Measurements from ENCODE around the gene FREM2.

Gene FREM2

DNA sequence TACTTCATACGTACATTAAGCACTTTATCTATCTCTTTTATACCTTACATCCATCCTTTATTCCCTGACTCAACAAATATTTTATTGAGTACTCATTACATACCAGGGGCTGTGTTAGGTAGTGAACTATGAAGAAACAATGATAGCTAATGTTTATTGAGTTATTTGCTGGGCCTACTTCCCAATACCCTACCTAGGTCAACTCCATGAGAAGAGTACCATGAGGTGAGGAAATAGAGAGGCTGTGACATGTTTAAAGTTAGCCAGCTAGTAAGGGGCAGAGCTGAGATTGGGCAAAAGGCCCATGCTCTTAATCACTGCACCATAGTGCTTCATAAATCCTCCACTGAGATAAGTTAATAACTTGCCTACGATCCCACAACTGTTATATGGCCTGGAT lies 79.9 kb downstream of the FREM2 start:
- Histone ChIP-seq H2AFZ (ENCODE audit: low read depth, low read length, severe bottlenecking) (no peak overlapping the region), H3K27me3 (ENCODE audit: low read length) (no peaks in the 10 kb centered on the region), H3K9me3 (ENCODE audit: insufficient read depth, low read length) (no peaks in the 10 kb centered on the region), H3K27ac (ENCODE audit: low read depth, low read length) (no peak overlapping the region), H3K36me3 (ENCODE audit: low read length) (no peaks in the 10 kb centered on the region), H3K9me2 (replicated peaks; ENCODE audit: insufficient read depth, low read length) (no peaks in the 10 kb centered on the region), H3K9ac (ENCODE audit: low read length) (no peak overlapping the region), H4K20me1 (ENCODE audit: low read depth, low read length) (no peaks in the 10 kb centered on the region), H3K4me3 (ENCODE audit: insufficient read depth, low read length, poor library complexity, severe bottlenecking) (no peak overlapping the region), H3K79me2 (ENCODE audit: insufficient read depth, low read length) (no peaks in the 10 kb centered on the region), H3K4me2 (ENCODE audit: low read depth, low read length, poor library complexity, severe bottlenecking) (no peak overlapping the region), H3F3A (ENCODE audit: insufficient read depth) (no peaks in the 10 kb centered on the region)
- no peak for TF ChIP-seq EZH2phosphoT487 (conservative IDR thresholded peaks at IDR 0.05; ENCODE audit: low read length)
- TF ChIP-seq, protein P1, sequence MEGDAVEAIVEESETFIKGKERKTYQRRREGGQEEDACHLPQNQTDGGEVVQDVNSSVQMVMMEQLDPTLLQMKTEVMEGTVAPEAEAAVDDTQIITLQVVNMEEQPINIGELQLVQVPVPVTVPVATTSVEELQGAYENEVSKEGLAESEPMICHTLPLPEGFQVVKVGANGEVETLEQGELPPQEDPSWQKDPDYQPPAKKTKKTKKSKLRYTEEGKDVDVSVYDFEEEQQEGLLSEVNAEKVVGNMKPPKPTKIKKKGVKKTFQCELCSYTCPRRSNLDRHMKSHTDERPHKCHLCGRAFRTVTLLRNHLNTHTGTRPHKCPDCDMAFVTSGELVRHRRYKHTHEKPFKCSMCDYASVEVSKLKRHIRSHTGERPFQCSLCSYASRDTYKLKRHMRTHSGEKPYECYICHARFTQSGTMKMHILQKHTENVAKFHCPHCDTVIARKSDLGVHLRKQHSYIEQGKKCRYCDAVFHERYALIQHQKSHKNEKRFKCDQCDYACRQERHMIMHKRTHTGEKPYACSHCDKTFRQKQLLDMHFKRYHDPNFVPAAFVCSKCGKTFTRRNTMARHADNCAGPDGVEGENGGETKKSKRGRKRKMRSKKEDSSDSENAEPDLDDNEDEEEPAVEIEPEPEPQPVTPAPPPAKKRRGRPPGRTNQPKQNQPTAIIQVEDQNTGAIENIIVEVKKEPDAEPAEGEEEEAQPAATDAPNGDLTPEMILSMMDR (IDR thresholded peaks at IDR 0.05; ENCODE audit: insufficient read depth, low read length, poor library complexity, severe bottlenecking) = no peak

DNA sequence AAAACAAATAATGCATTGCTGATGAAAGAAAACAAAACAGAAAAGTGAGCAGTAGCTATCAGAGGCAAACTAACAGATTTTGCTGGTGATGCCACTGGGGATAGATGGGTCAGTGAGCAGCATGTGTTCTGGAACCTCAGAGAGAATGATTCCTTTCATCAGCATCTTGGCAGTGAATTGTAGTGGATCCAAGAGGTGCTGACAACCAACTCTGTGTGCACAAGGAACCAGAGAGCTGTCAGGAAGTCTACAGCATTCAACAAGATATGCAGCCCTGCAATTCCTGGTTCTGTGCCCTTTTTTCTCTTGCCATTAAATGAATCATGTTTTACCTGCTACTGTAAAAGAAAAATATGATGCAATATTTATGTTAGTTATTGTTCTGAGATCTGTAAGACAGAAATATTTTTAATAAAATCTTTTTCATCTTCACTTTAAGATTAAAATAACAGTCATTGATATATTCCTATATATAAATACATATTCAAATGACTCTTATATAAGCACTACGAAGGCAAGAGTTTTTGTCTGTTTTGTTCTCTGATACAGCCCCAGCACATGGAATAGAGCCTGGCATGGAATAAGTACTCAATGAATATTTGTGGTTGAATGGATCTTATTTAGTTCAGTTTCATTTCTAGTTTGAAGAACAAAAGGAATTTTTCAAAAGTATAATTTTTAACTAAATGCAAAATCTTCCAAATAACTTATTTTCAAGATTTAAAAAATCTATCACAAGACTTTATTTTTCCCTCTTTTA lies 80.8 kb downstream of the FREM2 start:
- Histone ChIP-seq H3K27me3 (ENCODE audit: low read length) (no peaks in the 10 kb centered on the region), H3K4me3 (ENCODE audit: insufficient read depth, low read length, poor library complexity, severe bottlenecking) (no peak overlapping the region), H4K20me1 (ENCODE audit: low read depth, low read length) (no peaks in the 10 kb centered on the region), H2AFZ (ENCODE audit: low read depth, low read length, severe bottlenecking) (no peak overlapping the region), H3K36me3 (ENCODE audit: low read length) (no peaks in the 10 kb centered on the region), H3K9me3 (ENCODE audit: insufficient read depth, low read length) (no peaks in the 10 kb centered on the region), H3K9me2 (replicated peaks; ENCODE audit: insufficient read depth, low read length) (no peaks in the 10 kb centered on the region), H3F3A (ENCODE audit: insufficient read depth) (no peaks in the 10 kb centered on the region), H3K4me2 (ENCODE audit: low read depth, low read length, poor library complexity, severe bottlenecking) (no peak overlapping the region), H3K79me2 (ENCODE audit: insufficient read depth, low read length) (no peaks in the 10 kb centered on the region), H3K27ac (ENCODE audit: low read depth, low read length) (no peak overlapping the region), H3K9ac (ENCODE audit: low read length) (no peak overlapping the region)
- TF ChIP-seq, protein P1 (IDR thresholded peaks at IDR 0.05; ENCODE audit: insufficient read depth, low read length, poor library complexity, severe bottlenecking) = no peak
- TF ChIP-seq EZH2phosphoT487 (conservative IDR thresholded peaks at IDR 0.05; ENCODE audit: low read length) = no peak

DNA sequence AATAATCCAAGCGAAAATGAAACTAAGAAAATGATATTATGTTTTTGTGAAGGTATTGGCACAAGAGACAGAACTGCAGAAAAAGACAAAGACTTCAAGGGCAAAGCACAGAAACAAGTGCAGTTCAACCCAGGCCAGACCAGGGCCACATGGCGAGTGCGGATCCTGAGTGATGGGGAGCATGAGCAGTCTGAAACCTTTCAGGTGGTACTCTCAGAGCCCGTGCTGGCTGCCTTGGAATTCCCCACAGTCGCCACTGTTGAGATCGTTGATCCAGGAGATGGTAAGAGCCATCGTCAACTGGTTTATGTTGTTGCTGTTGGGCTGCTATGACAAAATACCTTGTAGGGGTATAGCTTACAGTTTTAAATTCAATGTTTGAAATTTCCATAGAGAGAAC lies 82.6 kb downstream of the FREM2 start:
- Histone ChIP-seq H3K36me3 (ENCODE audit: low read length) (no peaks in the 10 kb centered on the region), H3K4me3 (ENCODE audit: insufficient read depth, low read length, poor library complexity, severe bottlenecking) (no peak overlapping the region), H4K20me1 (ENCODE audit: low read depth, low read length) (no peaks in the 10 kb centered on the region), H3K79me2 (ENCODE audit: insufficient read depth, low read length) (no peaks in the 10 kb centered on the region), H3K9ac (ENCODE audit: low read length) (no peak overlapping the region), H3F3A (ENCODE audit: insufficient read depth) (no peaks in the 10 kb centered on the region), H3K27ac (ENCODE audit: low read depth, low read length) (no peak overlapping the region), H3K9me3 (ENCODE audit: insufficient read depth, low read length) (no peaks in the 10 kb centered on the region), H3K4me2 (ENCODE audit: low read depth, low read length, poor library complexity, severe bottlenecking) (no peak overlapping the region), H3K9me2 (replicated peaks; ENCODE audit: insufficient read depth, low read length) (no peaks in the 10 kb centered on the region), H2AFZ (ENCODE audit: low read depth, low read length, severe bottlenecking) (no peak overlapping the region), H3K27me3 (ENCODE audit: low read length) (no peaks in the 10 kb centered on the region)
- TF ChIP-seq, protein P1 (IDR thresholded peaks at IDR 0.05; ENCODE audit: insufficient read depth, low read length, poor library complexity, severe bottlenecking) = no peak
- TF ChIP-seq EZH2phosphoT487 (conservative IDR thresholded peaks at IDR 0.05; ENCODE audit: low read length) = no peak
